GM12891 (cell line): Measurements from ENCODE around the gene ZFHX3.

Source experiments
- PAX5 ChIP-seq: IDR thresholded peaks from 2 replicates; pipeline ENCODE4 v1.6.1; 2011; ENCODE audit warnings: low read length, moderate library complexity, mild to moderate bottlenecking; ENCODE audit not compliant: insufficient read depth, severe bottlenecking
- POLR2A ChIP-seq: IDR thresholded peaks from 2 replicates; pipeline ENCODE4 v1.6.1; 2011; ENCODE audit warnings: low read depth, low read length, control low read depth
- POLR2AphosphoS5 ChIP-seq: IDR thresholded peaks from 2 replicates; pipeline ENCODE4 v1.6.1; 2011; ENCODE audit warnings: low read depth, low read length, control low read depth

- TF ChIP-seq POLR2A, result no peak
- no peak for TF ChIP-seq PAX5
- no peak for TF ChIP-seq POLR2AphosphoS5
These were observed 254.9 kb downstream of the ZFHX3 start for GRCh38 chr16:72793017-72793416.
